GM12878 (cell line): ENCODE results near the gene OCA2. TPM values are rescaled to one million over a fixed set of nuclear protein-coding genes. Genes with fewer than 3 reads are reported as not detected.

Source experiments
- ATAC-seq: fragments of 200-7000 bp; cut with Tn5 transposase; 3 replicates; pipeline ENCODE4 v1.9.1; 2020; ENCODE audit warnings: mild to moderate bottlenecking, moderate library complexity
- BruUV-seq: library from RNA; stranded (reverse); fragments of 400-500 nt; replicated peaks from 2 replicates; lab custom pipeline; 2021; lab: Mats Ljungman, UMichigan
- CTCF ChIA-PET: fragments of 300-600 bp; sonication (Branson Sonifier 250); formaldehyde crosslinking; extraction: SDS; loops from one replicate; lab custom pipeline; 2021; ENCODE audit warnings: inconsistent platforms; lab: Yijun Ruan, JAX
- POLR2A ChIA-PET: fragments of 350-600 bp; formaldehyde crosslinking; extraction: SDS; loops from one replicate; lab custom pipeline; 2021; ENCODE audit warnings: inconsistent platforms; lab: Charles Lee
- RAD21 ChIA-PET: fragments of 300-600 bp; sonication (Branson Sonifier 250); formaldehyde crosslinking; loops from one replicate; lab custom pipeline; 2023; ENCODE audit warnings: antibody characterized with exemption; ENCODE audit not compliant: unreplicated experiment; lab: Charles Lee
- SMC1A ChIA-PET: fragments of 300-600 bp; sonication (Branson Sonifier 250); formaldehyde crosslinking; loops from one replicate; lab custom pipeline; 2023; ENCODE audit not compliant: unreplicated experiment, uncharacterized antibody; lab: Charles Lee
- DNase-seq: peaks from one replicate; pipeline ENCODE4 v3.0.0-alpha.2; 2011; ENCODE audit warnings: low read depth, low spot score
- FAIRE-seq: peaks from 3 replicates; lab custom pipeline; 2011; peaks lifted over from hg19 to GRCh38; lab: Jason Lieb, UNC
- H2AFZ ChIP-seq: 2 replicates; pipeline ENCODE4 v1.6.0; 2011; ENCODE audit warnings: low read depth, low read length, control low read depth; ENCODE audit not compliant: control insufficient read depth
- H3K27ac ChIP-seq: 2 replicates; pipeline ENCODE4 v1.5.1; 2011; ENCODE audit warnings: control low read depth; ENCODE audit not compliant: control insufficient read depth, insufficient read depth
- H3K27me3 ChIP-seq, 2 experiments: replicated peaks in 1 of 2; 2 replicates each; pipeline versions ENCODE4 v1.6.0 to v1.6.1; 2011; ENCODE audit warnings: low read length in 1 of 2; ENCODE audit not compliant: control insufficient read depth in 2 of 2, insufficient read depth in 2 of 2
- H3K36me3 ChIP-seq, 2 experiments: 2 replicates each; pipeline ENCODE4 v1.5.1; 2011; ENCODE audit warnings: low read length in 1 of 2; ENCODE audit not compliant: control insufficient read depth in 2 of 2, insufficient read depth in 2 of 2
- H3K4me1 ChIP-seq: 2 replicates; pipeline ENCODE4 v1.6.1; 2011; ENCODE audit warnings: mild to moderate bottlenecking, low read length, moderate library complexity, mixed read lengths; ENCODE audit not compliant: control insufficient read depth, insufficient read depth
- H3K4me2 ChIP-seq: 2 replicates; pipeline ENCODE4 v1.6.0; 2011; ENCODE audit warnings: control low read depth; ENCODE audit not compliant: control insufficient read depth, insufficient read depth
- H3K4me3 ChIP-seq: fragments of 200-600 bp; sonication (generic); 2 replicates; pipeline ENCODE4 v1.5.1; 2016
- H3K79me2 ChIP-seq: 2 replicates; pipeline ENCODE4 v1.6.0; 2011; ENCODE audit warnings: low read length; ENCODE audit not compliant: control insufficient read depth, insufficient read depth
- H3K9ac ChIP-seq: 2 replicates; pipeline ENCODE4 v1.8.0; 2011; ENCODE audit warnings: low read length, control low read depth, mixed read lengths; ENCODE audit not compliant: control insufficient read depth, insufficient read depth
- H3K9me3 ChIP-seq: replicated peaks from 3 replicates; pipeline ENCODE4 v1.5.1; 2011; ENCODE audit warnings: mild to moderate bottlenecking, low read length; ENCODE audit not compliant: control insufficient read depth, insufficient read depth
- H4K20me1 ChIP-seq: 2 replicates; pipeline ENCODE4 v1.6.0; 2011; ENCODE audit not compliant: control insufficient read depth, insufficient read depth
- BCLAF1 ChIP-seq: fragments of 450-650 bp; IDR thresholded peaks from 2 replicates; pipeline ENCODE4 v1.6.1; 2017; ENCODE audit warnings: antibody characterized with exemption, mild to moderate bottlenecking, moderate library complexity
- CHD2 ChIP-seq: IDR thresholded peaks from 2 replicates; pipeline ENCODE4 v1.6.1; 2011; ENCODE audit warnings: low read depth, low read length, improper control_type of control experiment, borderline replicate concordance
- ESRRA ChIP-seq: IDR thresholded peaks from 2 replicates; pipeline ENCODE4 v1.6.1; 2012; ENCODE audit warnings: mild to moderate bottlenecking, low read length, improper control_type of control experiment
- EZH2 ChIP-seq: IDR thresholded peaks from 2 replicates; pipeline ENCODE4 v1.6.1; 2012; ENCODE audit warnings: low read depth, mild to moderate bottlenecking, control low read depth, inconsistent platforms, low read length, borderline replicate concordance; ENCODE audit not compliant: control insufficient read depth
- IKZF2 ChIP-seq, 2 experiments: fragments of 450-650 bp; IDR thresholded peaks; 2 replicates each; pipeline ENCODE4 v1.6.1; 2017; ENCODE audit warnings: mild to moderate bottlenecking in 2 of 2, moderate library complexity in 2 of 2
- IRF4 ChIP-seq: IDR thresholded peaks from 2 replicates; pipeline ENCODE4 v1.6.1; 2011; ENCODE audit warnings: low read depth, low read length
- NKRF ChIP-seq: fragments of 450-650 bp; conservative IDR thresholded peaks from 2 replicates; pipeline ENCODE4 v1.6.1; 2017; ENCODE audit warnings: mild to moderate bottlenecking, moderate library complexity
- RAD51 ChIP-seq: fragments of 450-650 bp; IDR thresholded peaks from 2 replicates; pipeline ENCODE4 v1.6.1; 2016; ENCODE audit warnings: moderate library complexity, mild to moderate bottlenecking, inconsistent platforms
- SMAD5 ChIP-seq: IDR thresholded peaks from 2 replicates; pipeline ENCODE4 v1.6.1; 2016; ENCODE audit warnings: antibody characterized with exemption, low read depth
- WGBS: methylation state at CpG from one replicate; pipeline ENCODE4 v1.1.6; 2016; ENCODE audit warnings: low lambda C conversion rate; ENCODE audit not compliant: insufficient replicate concordance, insufficient coverage; ENCODE audit errors: missing lambda C conversion rate; 5-methylcytosine and 5-hydroxymethylcytosine counted together
- in situ Hi-C: fragments of 300-500 bp; cut with MboI; formaldehyde crosslinking; loops from 9 replicates; pipeline ENCODE4 v1.14.3; 2018; ENCODE audit warnings: mixed read lengths
- intact Hi-C: fragments of 100-400 bp; cut with micrococcal nuclease; formaldehyde crosslinking; loops from one replicate; pipeline ENCODE4 v1.14.2; 2022; ENCODE audit not compliant: unreplicated experiment
- polyA plus RNA-seq, 11 experiments: library from polyadenylated mRNA; depleted of rRNA in 4 of 11; unstranded in 6 of 11; stranded (reverse) in 5 of 11; fragments of >200 nt; fragmentation: Nextera tagmentation in 4 of 11; fragmentation: Illumina TruSeq in 1 of 11; extraction: Ambion mirVana in 4 of 11; extraction: Trizol in 1 of 11; gene quantifications; 1 replicate in 1 of 11; 2 replicates in 10 of 11; pipeline versions ENCODE4 v1.2.1 to v1.2.3, GENCODE V29; 2011 to 2016; ENCODE audit warnings: inconsistent platforms in 2 of 11, missing spikeins in 2 of 11, low read depth in 1 of 11
- total RNA-seq, 4 experiments: library from RNA; depleted of rRNA in 3 of 4; stranded (reverse); fragments of >200 nt in 3 of 4; fragmentation: Illumina TruSeq in 1 of 4; extraction: Trizol in 1 of 4; gene quantifications; 2 replicates each; pipeline versions ENCODE4 v1.2.1 to v1.2.3, GENCODE V29; 2013 to 2021
- TF ChIP-seq, protein P1 (sequence below): fragments of 450-650 bp; formaldehyde crosslinking; IDR thresholded peaks from 2 replicates; pipeline ENCODE4 v1.4.0; 2022; ENCODE audit warnings: mild to moderate bottlenecking, moderate library complexity

The OCA2 gene
- total and polyA plus RNA-seq, 10 of the 15 experiments (the other 5 are each of a cell fraction or from before 2014, with no cell fraction given) = 0.04 to 1.8 TPM; not detected in 8

- H3K4me3 ChIP-seq = no peak overlapping the region
- ATAC-seq = no peak
- ChIA-PET SMC1A (no interaction called here), RAD21 (no interaction called here), CTCF (no interaction called here), POLR2A (no interaction called here)
- no peaks in the 10 kb centered on the region for H3K36me3 ChIP-seq
- FAIRE-seq = no peak
- intact Hi-C loops = no loop called here
- H3K27me3 ChIP-seq = no peaks in the 10 kb centered on the region
- no peaks in the 10 kb centered on the region for H3K79me2 ChIP-seq
- no peaks in the 10 kb centered on the region; the same call in 2 of the 3 replicates for H3K9me3 ChIP-seq
- no peaks in the 10 kb centered on the region for H3K4me1 ChIP-seq
- H3K9ac ChIP-seq = no peak overlapping the region
- in situ Hi-C loops = no loop called here
- no peak overlapping the region for H3K27ac ChIP-seq
- DNase-seq = no peak
- no peak overlapping the region for H2AFZ ChIP-seq
- 59% methylated on average over 3 of the region's 3 CpGs for WGBS
- H4K20me1 ChIP-seq = no peaks in the 10 kb centered on the region
- BruUV-seq = no TSS peak
- no peak overlapping the region for H3K4me2 ChIP-seq
- no peak for TF ChIP-seq IRF4
- TF ChIP-seq ESRRA = no peak
- no peak for TF ChIP-seq NKRF
- no peak for TF ChIP-seq RAD51
- no peak for TF ChIP-seq EZH2
Measured at GRCh38 chr15:27843146-27843545, 256.0 kb downstream of the OCA2 start.

GRCh38 chr15:27842526-27842925 is 256.6 kb downstream of the OCA2 start:
- no peaks in the 10 kb centered on the region for H3K79me2 ChIP-seq
- in situ Hi-C loops (no loop called here), intact Hi-C loops (no loop called here)
- no peak overlapping the region for H2AFZ ChIP-seq
- ATAC-seq (no peak), DNase-seq (no peak), FAIRE-seq (no peak)
- ChIA-PET CTCF (no interaction called here), SMC1A (no interaction called here), POLR2A (no interaction called here), RAD21 (no interaction called here)
- no peaks in the 10 kb centered on the region for H3K27me3 ChIP-seq
- no peak overlapping the region for H3K4me2 ChIP-seq
- H3K36me3 ChIP-seq = no peaks in the 10 kb centered on the region
- H4K20me1 ChIP-seq = no peaks in the 10 kb centered on the region
- no TSS peak for BruUV-seq
- H3K9ac ChIP-seq = no peak overlapping the region
- no peak overlapping the region for H3K4me3 ChIP-seq
- WGBS = 28% methylated on average over 3 of the region's 3 CpGs
- no peak overlapping the region for H3K27ac ChIP-seq
- no peaks in the 10 kb centered on the region; the same call in 2 of the 3 replicates for H3K9me3 ChIP-seq
- no peaks in the 10 kb centered on the region for H3K4me1 ChIP-seq
- TF ChIP-seq IRF4 (no peak), SMAD5 (no peak), IKZF2 (IDR thresholded peaks at IDR 0.05) (no peak), BCLAF1 (no peak), CHD2 (no peak)
- TF ChIP-seq, protein P1, sequence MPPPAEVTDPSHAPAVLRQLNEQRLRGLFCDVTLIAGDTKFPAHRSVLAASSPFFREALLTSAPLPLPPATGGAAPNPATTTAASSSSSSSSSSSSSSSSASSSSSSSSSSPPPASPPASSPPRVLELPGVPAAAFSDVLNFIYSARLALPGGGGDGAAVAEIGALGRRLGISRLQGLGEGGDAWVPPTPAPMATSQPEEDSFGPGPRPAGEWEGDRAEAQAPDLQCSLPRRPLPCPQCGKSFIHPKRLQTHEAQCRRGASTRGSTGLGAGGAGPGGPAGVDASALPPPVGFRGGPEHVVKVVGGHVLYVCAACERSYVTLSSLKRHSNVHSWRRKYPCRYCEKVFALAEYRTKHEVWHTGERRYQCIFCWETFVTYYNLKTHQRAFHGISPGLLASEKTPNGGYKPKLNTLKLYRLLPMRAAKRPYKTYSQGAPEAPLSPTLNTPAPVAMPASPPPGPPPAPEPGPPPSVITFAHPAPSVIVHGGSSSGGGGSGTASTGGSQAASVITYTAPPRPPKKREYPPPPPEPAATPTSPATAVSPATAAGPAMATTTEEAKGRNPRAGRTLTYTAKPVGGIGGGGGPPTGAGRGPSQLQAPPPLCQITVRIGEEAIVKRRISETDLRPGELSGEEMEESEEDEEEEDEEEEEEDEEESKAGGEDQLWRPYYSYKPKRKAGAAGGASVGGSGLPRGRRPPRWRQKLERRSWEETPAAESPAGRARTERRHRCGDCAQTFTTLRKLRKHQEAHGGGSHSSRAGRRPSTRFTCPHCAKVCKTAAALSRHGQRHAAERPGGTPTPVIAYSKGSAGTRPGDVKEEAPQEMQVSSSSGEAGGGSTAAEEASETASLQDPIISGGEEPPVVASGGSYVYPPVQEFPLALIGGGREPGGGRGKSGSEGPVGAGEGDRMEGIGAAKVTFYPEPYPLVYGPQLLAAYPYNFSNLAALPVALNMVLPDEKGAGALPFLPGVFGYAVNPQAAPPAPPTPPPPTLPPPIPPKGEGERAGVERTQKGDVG = no peak
